HepG2 (cell line): Measurements from ENCODE around the gene DOCK9. TPM values are rescaled to one million over a fixed set of nuclear protein-coding genes. Genes with fewer than 3 reads are reported as not detected.

ENCODE experiments used
- ATAC-seq: fragments of 200-7000 bp; cut with Tn5 transposase; 3 replicates; pipeline ENCODE4 v1.9.1; 2020; ENCODE audit warnings: mild to moderate bottlenecking, moderate library complexity
- BruUV-seq: library from RNA; stranded (reverse); fragments of 400-500 nt; replicated peaks from 2 replicates; lab custom pipeline; 2021; lab: Mats Ljungman, UMichigan
- CTCF ChIA-PET: fragments of 300-600 bp; formaldehyde crosslinking; extraction: SDS; loops from one replicate; lab custom pipeline; 2021; ENCODE audit warnings: low total read pairs, inconsistent platforms, low intra/inter-chr PET ratio; lab: Yijun Ruan, JAX
- POLR2A ChIA-PET: fragments of 350-600 bp; sonication (Branson Sonifier 250); formaldehyde crosslinking; loops from one replicate; lab custom pipeline; 2020; ENCODE audit warnings: antibody characterized with exemption, inconsistent platforms; lab: Yijun Ruan, JAX
- DNase-seq: peaks from one replicate; pipeline ENCODE4 v3.0.0-alpha.2; 2015; ENCODE audit warnings: low spot score
- FAIRE-seq: peaks from 3 replicates; lab custom pipeline; 2011; peaks lifted over from hg19 to GRCh38; lab: Jason Lieb, UNC
- H2AFZ ChIP-seq: one replicate; pipeline ENCODE4 v1.6.1; 2011; ENCODE audit warnings: low read length, inconsistent platforms
- H3K27ac ChIP-seq: fragments of 300-600 bp; 3 replicates; pipeline ENCODE4 v1.8.0; 2011; ENCODE audit warnings: mixed run types, mild to moderate bottlenecking, mixed read lengths, low read length, inconsistent platforms; ENCODE audit not compliant: insufficient read depth; ENCODE audit errors: extremely low read length
- H3K27me3 ChIP-seq, 2 experiments: fragments of 200-600 bp in 1 of 2; 2 replicates in 1 of 2; 3 replicates in 1 of 2; pipeline versions ENCODE4 v1.6.0 to v1.8.0; 2011; ENCODE audit warnings: low read length in 2 of 2, mild to moderate bottlenecking in 2 of 2, moderate library complexity in 2 of 2, inconsistent platforms in 1 of 2; ENCODE audit not compliant: insufficient read depth in 2 of 2, control insufficient read depth in 1 of 2
- H3K36me3 ChIP-seq, 2 experiments: fragments of 200-600 bp in 1 of 2; replicated peaks in 1 of 2; 2 replicates in 1 of 2; 3 replicates in 1 of 2; pipeline versions ENCODE4 v1.5.1 to v1.8.0; 2011; ENCODE audit warnings: low read length in 2 of 2, inconsistent platforms in 1 of 2; ENCODE audit not compliant: insufficient read depth in 2 of 2, control insufficient read depth in 1 of 2
- H3K4me1 ChIP-seq: 2 replicates; pipeline ENCODE4 v1.5.1; 2012; ENCODE audit warnings: low read length, inconsistent platforms; ENCODE audit not compliant: insufficient read depth
- H3K4me2 ChIP-seq: 2 replicates; pipeline ENCODE4 v1.6.0; 2011; ENCODE audit warnings: low read depth, low read length, inconsistent platforms
- H3K4me3 ChIP-seq, 3 experiments: fragments of 200-600 bp in 1 of 3; sonication (generic), shearing (Covaris generic) in 1 of 3; replicated peaks in 1 of 3; 2 replicates each; pipeline ENCODE4 v1.5.1; 2011 to 2016; ENCODE audit warnings: low read length in 3 of 3, inconsistent platforms in 2 of 3, low read depth in 2 of 3, mild to moderate bottlenecking in 2 of 3, control low read depth in 1 of 3, mixed read lengths in 1 of 3; ENCODE audit not compliant: insufficient read depth in 1 of 3
- H3K79me2 ChIP-seq: one replicate; pipeline ENCODE4 v1.6.1; 2011; ENCODE audit warnings: low read length, inconsistent platforms; ENCODE audit not compliant: insufficient read depth
- H3K9ac ChIP-seq: 2 replicates; pipeline ENCODE4 v1.6.0; 2011; ENCODE audit warnings: mild to moderate bottlenecking, low read depth, low read length, inconsistent platforms; ENCODE audit not compliant: insufficient read depth
- H3K9me3 ChIP-seq: 2 replicates; pipeline ENCODE4 v1.5.1; 2012; ENCODE audit warnings: mild to moderate bottlenecking, low read length
- H4K20me1 ChIP-seq: 2 replicates; pipeline ENCODE4 v1.6.0; 2011; ENCODE audit warnings: inconsistent platforms, mild to moderate bottlenecking, low read length, moderate library complexity; ENCODE audit not compliant: insufficient read depth
- HOXA9 ChIP-seq: sonication (generic); formaldehyde crosslinking; IDR thresholded peaks from 2 replicates; pipeline ENCODE4 v1.8.1; 2022; ENCODE audit warnings: missing genetic modification reagents, mild to moderate bottlenecking, moderate library complexity, borderline replicate concordance
- MBNL3 ChIP-seq: fragments of 250-450 bp; sonication (Bioruptor Pico); conservative IDR thresholded peaks from 2 replicates; pipeline ENCODE4 v1.8.0; 2022; ENCODE audit warnings: mild to moderate bottlenecking, inconsistent platforms
- MED13 ChIP-seq: sonication (generic); formaldehyde crosslinking; IDR thresholded peaks from 2 replicates; pipeline ENCODE4 v1.5.0; 2020; ENCODE audit warnings: missing genetic modification reagents
- PHF8 ChIP-seq: sonication (generic); formaldehyde crosslinking; IDR thresholded peaks from 2 replicates; pipeline ENCODE4 v1.5.0; 2020; ENCODE audit warnings: missing genetic modification reagents
- ZNF101 ChIP-seq: sonication (generic); formaldehyde crosslinking; IDR thresholded peaks from 2 replicates; pipeline ENCODE4 v1.4.0; 2020; ENCODE audit warnings: mild to moderate bottlenecking, low read depth, missing genetic modification reagents, borderline replicate concordance
- ZNF138 ChIP-seq: sonication (generic); formaldehyde crosslinking; IDR thresholded peaks from 2 replicates; pipeline ENCODE4 v1.5.0; 2020; ENCODE audit warnings: mild to moderate bottlenecking, low read depth, missing genetic modification reagents
- ZNF496 ChIP-seq: sonication (generic); formaldehyde crosslinking; IDR thresholded peaks from 2 replicates; pipeline ENCODE4 v1.8.1; 2023; ENCODE audit warnings: mild to moderate bottlenecking, moderate library complexity, missing genetic modification reagents; ENCODE audit not compliant: insufficient replicate concordance
- ZNF567 ChIP-seq: sonication (generic); formaldehyde crosslinking; IDR thresholded peaks from 2 replicates; pipeline ENCODE4 v1.8.1; 2023; ENCODE audit warnings: mild to moderate bottlenecking, missing genetic modification reagents, borderline replicate concordance
- ZNF629 ChIP-seq: sonication (generic); formaldehyde crosslinking; conservative IDR thresholded peaks from 2 replicates; pipeline ENCODE4 v1.5.0; 2020; ENCODE audit warnings: missing genetic modification reagents
- ZNF776 ChIP-seq: sonication (generic); formaldehyde crosslinking; IDR thresholded peaks from 2 replicates; pipeline ENCODE4 v1.4.0; 2020; ENCODE audit warnings: mild to moderate bottlenecking, missing genetic modification reagents
- ZSCAN21 ChIP-seq: sonication (generic); formaldehyde crosslinking; IDR thresholded peaks from 2 replicates; pipeline ENCODE4 v1.8.0; 2022; ENCODE audit warnings: mild to moderate bottlenecking, missing genetic modification reagents, moderate library complexity, borderline replicate concordance
- WGBS: methylation state at CpG from one replicate; pipeline ENCODE4 v1.1.6; 2017; ENCODE audit warnings: low lambda C conversion rate; 5-methylcytosine and 5-hydroxymethylcytosine counted together
- in situ Hi-C: cut with HindIII; loops from 2 replicates; pipeline ENCODE4 v1.10.0; 2017; ENCODE audit warnings: low pct_unique_long_range_greater_than_20kb; ENCODE audit not compliant: extremely low pct_ligation_motif_present
- intact Hi-C: fragments of 100-400 bp; cut with micrococcal nuclease; formaldehyde crosslinking; loops from one replicate; pipeline ENCODE4 v1.10.0; 2022; ENCODE audit not compliant: unreplicated experiment
- polyA plus RNA-seq, 8 experiments: library from polyadenylated mRNA; depleted of rRNA in 3 of 8; stranded (reverse) in 7 of 8; unstranded in 1 of 8; fragments of >200 nt; fragmentation: Illumina TruSeq in 4 of 8; extraction: Trizol in 4 of 8; gene quantifications; 2 replicates each; pipeline versions ENCODE4 v1.2.1 to v1.2.3, GENCODE V29; 2011 to 2016; ENCODE audit warnings: low read depth in 4 of 8, missing spikeins in 1 of 8, mixed read lengths in 1 of 8; ENCODE audit not compliant: insufficient read depth in 1 of 8
- total RNA-seq, 5 experiments: library from RNA; depleted of rRNA; stranded (reverse); fragments of >200 nt; fragmentation: Illumina TruSeq; extraction: Trizol; gene quantifications; 2 replicates each; pipeline ENCODE4 v1.2.3, GENCODE V29; 2016; ENCODE audit warnings: low read depth in 1 of 5
- TF ChIP-seq, protein P1 (sequence below), 2 experiments: fragments of 450-650 bp in 1 of 2; sonication (generic) in 1 of 2; formaldehyde crosslinking; IDR thresholded peaks; 2 replicates each; pipeline versions ENCODE4 v1.5.0 to v1.8.0; 2020 to 2022; ENCODE audit warnings: mild to moderate bottlenecking in 1 of 2, missing genetic modification reagents in 1 of 2
- TF ChIP-seq, protein P2 (sequence below): sonication (generic); formaldehyde crosslinking; IDR thresholded peaks from 2 replicates; pipeline ENCODE4 v1.4.0; 2020; ENCODE audit warnings: mild to moderate bottlenecking, missing genetic modification reagents, borderline replicate concordance
- TF ChIP-seq, protein P3 (sequence below): sonication (generic); formaldehyde crosslinking; IDR thresholded peaks from 2 replicates; pipeline ENCODE4 v1.4.0; 2020; ENCODE audit warnings: mild to moderate bottlenecking, missing genetic modification reagents

The DOCK9 gene
- total and polyA plus RNA-seq, 2 of the 13 experiments (the other 11 are each of a cell fraction or from before 2014, with no cell fraction given) = 0.44 to 0.97 TPM

DNA sequence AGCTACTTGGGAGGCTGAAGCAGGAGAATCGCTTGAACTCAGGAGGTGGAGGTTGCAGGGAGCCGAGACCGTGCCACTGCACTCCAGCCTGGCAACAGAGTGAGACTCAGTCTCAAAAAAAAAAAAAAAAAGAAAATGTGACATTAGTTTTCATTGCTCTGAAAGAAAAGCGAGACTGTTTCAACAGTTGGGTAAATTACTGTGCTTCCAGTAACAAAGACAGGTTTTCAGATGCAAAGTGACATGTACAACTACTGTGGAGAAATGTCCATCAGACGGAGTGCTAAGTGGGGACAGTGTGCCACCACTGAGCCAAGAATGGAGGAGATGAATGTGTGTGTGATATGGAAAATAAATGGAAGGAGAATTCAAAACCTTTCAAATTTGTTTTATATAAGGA, 201.2 kb downstream of the DOCK9 start:
- no TSS peak for BruUV-seq
- 0 out of 5 replicates have a peak, but pooled peaks cover 0 to 9% of the 10 kb centered on the region in 2 experiments for H3K27me3 ChIP-seq
- in situ Hi-C loops = no loop called here
- intact Hi-C loops = no loop called here
- no peaks in the 10 kb centered on the region for H3K79me2 ChIP-seq
- ATAC-seq = no peak
- no peak overlapping the region for H2AFZ ChIP-seq
- TF ChIP-seq ZNF496 = no peak
- TF ChIP-seq HOXA9 = no peak
- TF ChIP-seq ZSCAN21 (CRISPR knock-in tag) = no peak
- TF ChIP-seq ZNF138 = no peak
- TF ChIP-seq, protein P1, sequence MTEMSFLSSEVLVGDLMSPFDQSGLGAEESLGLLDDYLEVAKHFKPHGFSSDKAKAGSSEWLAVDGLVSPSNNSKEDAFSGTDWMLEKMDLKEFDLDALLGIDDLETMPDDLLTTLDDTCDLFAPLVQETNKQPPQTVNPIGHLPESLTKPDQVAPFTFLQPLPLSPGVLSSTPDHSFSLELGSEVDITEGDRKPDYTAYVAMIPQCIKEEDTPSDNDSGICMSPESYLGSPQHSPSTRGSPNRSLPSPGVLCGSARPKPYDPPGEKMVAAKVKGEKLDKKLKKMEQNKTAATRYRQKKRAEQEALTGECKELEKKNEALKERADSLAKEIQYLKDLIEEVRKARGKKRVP (CRISPR knock-in tag; IDR thresholded peaks at IDR 0.05) = no peak
- TF ChIP-seq MBNL3 (CRISPR knock-in tag) = no peak
- no peak for TF ChIP-seq ZNF101 (CRISPR knock-in tag)
- TF ChIP-seq ZNF629 (CRISPR knock-in tag) = no peak
- TF ChIP-seq ZNF776 = no peak
- no peak for TF ChIP-seq ZNF567 (CRISPR knock-in tag)
- TF ChIP-seq, protein P2, sequence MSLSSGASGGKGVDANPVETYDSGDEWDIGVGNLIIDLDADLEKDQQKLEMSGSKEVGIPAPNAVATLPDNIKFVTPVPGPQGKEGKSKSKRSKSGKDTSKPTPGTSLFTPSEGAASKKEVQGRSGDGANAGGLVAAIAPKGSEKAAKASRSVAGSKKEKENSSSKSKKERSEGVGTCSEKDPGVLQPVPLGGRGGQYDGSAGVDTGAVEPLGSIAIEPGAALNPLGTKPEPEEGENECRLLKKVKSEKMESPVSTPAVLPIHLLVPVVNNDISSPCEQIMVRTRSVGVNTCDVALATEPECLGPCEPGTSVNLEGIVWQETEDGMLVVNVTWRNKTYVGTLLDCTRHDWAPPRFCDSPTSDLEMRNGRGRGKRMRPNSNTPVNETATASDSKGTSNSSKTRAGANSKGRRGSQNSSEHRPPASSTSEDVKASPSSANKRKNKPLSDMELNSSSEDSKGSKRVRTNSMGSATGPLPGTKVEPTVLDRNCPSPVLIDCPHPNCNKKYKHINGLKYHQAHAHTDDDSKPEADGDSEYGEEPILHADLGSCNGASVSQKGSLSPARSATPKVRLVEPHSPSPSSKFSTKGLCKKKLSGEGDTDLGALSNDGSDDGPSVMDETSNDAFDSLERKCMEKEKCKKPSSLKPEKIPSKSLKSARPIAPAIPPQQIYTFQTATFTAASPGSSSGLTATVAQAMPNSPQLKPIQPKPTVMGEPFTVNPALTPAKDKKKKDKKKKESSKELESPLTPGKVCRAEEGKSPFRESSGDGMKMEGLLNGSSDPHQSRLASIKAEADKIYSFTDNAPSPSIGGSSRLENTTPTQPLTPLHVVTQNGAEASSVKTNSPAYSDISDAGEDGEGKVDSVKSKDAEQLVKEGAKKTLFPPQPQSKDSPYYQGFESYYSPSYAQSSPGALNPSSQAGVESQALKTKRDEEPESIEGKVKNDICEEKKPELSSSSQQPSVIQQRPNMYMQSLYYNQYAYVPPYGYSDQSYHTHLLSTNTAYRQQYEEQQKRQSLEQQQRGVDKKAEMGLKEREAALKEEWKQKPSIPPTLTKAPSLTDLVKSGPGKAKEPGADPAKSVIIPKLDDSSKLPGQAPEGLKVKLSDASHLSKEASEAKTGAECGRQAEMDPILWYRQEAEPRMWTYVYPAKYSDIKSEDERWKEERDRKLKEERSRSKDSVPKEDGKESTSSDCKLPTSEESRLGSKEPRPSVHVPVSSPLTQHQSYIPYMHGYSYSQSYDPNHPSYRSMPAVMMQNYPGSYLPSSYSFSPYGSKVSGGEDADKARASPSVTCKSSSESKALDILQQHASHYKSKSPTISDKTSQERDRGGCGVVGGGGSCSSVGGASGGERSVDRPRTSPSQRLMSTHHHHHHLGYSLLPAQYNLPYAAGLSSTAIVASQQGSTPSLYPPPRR (CRISPR knock-in tag) = no peak
- no peak for TF ChIP-seq PHF8 (CRISPR knock-in tag)
- TF ChIP-seq MED13 (CRISPR knock-in tag) = no peak
- TF ChIP-seq, protein P3, sequence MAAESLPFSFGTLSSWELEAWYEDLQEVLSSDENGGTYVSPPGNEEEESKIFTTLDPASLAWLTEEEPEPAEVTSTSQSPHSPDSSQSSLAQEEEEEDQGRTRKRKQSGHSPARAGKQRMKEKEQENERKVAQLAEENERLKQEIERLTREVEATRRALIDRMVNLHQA (CRISPR knock-in tag) = no peak
- no peaks in the 10 kb centered on the region for H3K9me3 ChIP-seq
- H3K4me1 ChIP-seq = peaks cover 33% of the 10 kb centered on the region
- no peak overlapping the region for H3K4me2 ChIP-seq
- DNase-seq = no peak
- H3K4me3 ChIP-seq = no peak overlapping the region
- ChIA-PET POLR2A (interaction anchor here (1.1 kb wide), 1 partner anchor 15 kb away, joined by 4 read pairs; no protein-coding TSS in a partner anchor), CTCF (no interaction called here)
- no peak overlapping the region for H3K9ac ChIP-seq
- no peaks in the 10 kb centered on the region for H3K36me3 ChIP-seq
- 43% methylated on average over 5 of the region's 5 CpGs for WGBS
- no peak for FAIRE-seq
- H3K27ac ChIP-seq = no peak overlapping the region
- no peaks in the 10 kb centered on the region for H4K20me1 ChIP-seq
